Activated T-cell treated with anti-CD3 and anti-CD28 coated beads, Interleukin-2, amount 50 U/mL, for 24 hours (primary cell): Measurements from ENCODE around the gene CSF1.
A peak's percentile ranks its signal among the peaks of the same experiment; 100 is the strongest.

ENCODE experiments used
- DNase-seq: peaks from one replicate; pipeline ENCODE4 v3.0.0-alpha.2; 2020
- H3K27ac Mint-ChIP-seq: 2 replicates; pipeline ENCODE4 v1.8.0; 2020; ENCODE audit warnings: mild to moderate bottlenecking, mixed read lengths
- H3K27me3 Mint-ChIP-seq: 2 replicates; pipeline ENCODE4 v1.8.0; 2020; ENCODE audit warnings: mixed read lengths
- H3K36me3 Mint-ChIP-seq: 2 replicates; pipeline ENCODE4 v1.8.0; 2020; ENCODE audit warnings: low read depth, mixed read lengths
- H3K4me1 Mint-ChIP-seq: 2 replicates; pipeline ENCODE4 v1.8.0; 2020; ENCODE audit warnings: low read depth, mixed read lengths
- H3K4me3 Mint-ChIP-seq: 2 replicates; pipeline ENCODE4 v1.8.0; 2020; ENCODE audit warnings: mild to moderate bottlenecking, moderate library complexity, mixed read lengths
- H3K9me3 Mint-ChIP-seq: 2 replicates; pipeline ENCODE4 v1.8.0; 2020; ENCODE audit warnings: mixed read lengths

The CSF1 gene

GRCh38 chr1:109903376-109903930 lies 7.2 kb upstream of the CSF1 start:
- DNase-seq: no peak
- Mint-ChIP-seq H3K4me3 (no peak overlapping the region), H3K9me3 (peaks cover 4% of the 10 kb centered on the region), H3K36me3 (peaks cover 4% of the 10 kb centered on the region), H3K27ac (no peak overlapping the region), H3K4me1 (peaks cover 41% of the 10 kb centered on the region), H3K27me3 (no peaks in the 10 kb centered on the region)

- H3K4me3 Mint-ChIP-seq: no peak overlapping the region
- peaks cover 4% of the 10 kb centered on the region for H3K36me3 Mint-ChIP-seq
- H3K9me3 Mint-ChIP-seq: peaks cover 4% of the 10 kb centered on the region
- no peaks in the 10 kb centered on the region for H3K27me3 Mint-ChIP-seq
- peaks cover 48% of the 10 kb centered on the region for H3K4me1 Mint-ChIP-seq
- H3K27ac Mint-ChIP-seq: no peak overlapping the region
- DNase-seq: no peak
These were observed 6.4 kb upstream of the CSF1 start for GRCh38 chr1:109904105-109904817.

- Mint-ChIP-seq H3K9me3 (peaks cover 4% of the 10 kb centered on the region), H3K4me1 (peaks cover 58% of the 10 kb centered on the region), H3K36me3 (peaks cover 4% of the 10 kb centered on the region), H3K4me3 (peak overlapping the region; percentile 42), H3K27me3 (no peaks in the 10 kb centered on the region), H3K27ac (peak overlapping the region; percentile 95)
- DNase-seq: no peak
These were observed 5.2 kb upstream of the CSF1 start for GRCh38 chr1:109905491-109905890.

- Mint-ChIP-seq H3K4me3 (peak overlapping the region; percentile 42), H3K4me1 (peaks cover 56% of the 10 kb centered on the region), H3K27me3 (no peaks in the 10 kb centered on the region), H3K36me3 (peaks cover 8% of the 10 kb centered on the region), H3K27ac (peak overlapping the region; percentile 95), H3K9me3 (peaks cover 4% of the 10 kb centered on the region)
- DNase-seq: peak; percentile 70
These were observed 4.3 kb upstream of the CSF1 start for GRCh38 chr1:109906160-109906838.

- Mint-ChIP-seq H3K27ac (peak overlapping the region; percentile 95), H3K4me3 (no peak overlapping the region), H3K27me3 (no peaks in the 10 kb centered on the region), H3K4me1 (peaks cover 55% of the 10 kb centered on the region), H3K9me3 (peaks cover 4% of the 10 kb centered on the region), H3K36me3 (peaks cover 13% of the 10 kb centered on the region)
- DNase-seq: no peak
These were observed 3.8 kb upstream of the CSF1 start for GRCh38 chr1:109906839-109907180.

GRCh38 chr1:109907190-109907774 lies 3.4 kb upstream of the CSF1 start:
- H3K9me3 Mint-ChIP-seq: peaks cover 4% of the 10 kb centered on the region
- H3K36me3 Mint-ChIP-seq: peaks cover 17% of the 10 kb centered on the region
- peaks cover 59% of the 10 kb centered on the region for H3K4me1 Mint-ChIP-seq
- H3K27me3 Mint-ChIP-seq: no peaks in the 10 kb centered on the region
- no peak for DNase-seq
- peak overlapping the region; percentile 95 for H3K27ac Mint-ChIP-seq
- H3K4me3 Mint-ChIP-seq: no peak overlapping the region

GRCh38 chr1:109908836-109909235 lies 1.8 kb upstream of the CSF1 start:
- no peaks in the 10 kb centered on the region for H3K27me3 Mint-ChIP-seq
- peaks cover 73% of the 10 kb centered on the region for H3K4me1 Mint-ChIP-seq
- H3K9me3 Mint-ChIP-seq: peaks cover 4% of the 10 kb centered on the region
- H3K27ac Mint-ChIP-seq: no peak overlapping the region
- peaks cover 32% of the 10 kb centered on the region for H3K36me3 Mint-ChIP-seq
- no peak for DNase-seq
- no peak overlapping the region for H3K4me3 Mint-ChIP-seq

GRCh38 chr1:109909561-109909960 lies 1.1 kb upstream of the CSF1 start:
- Mint-ChIP-seq H3K4me3 (peak overlapping the region; percentile 84), H3K4me1 (peaks cover 78% of the 10 kb centered on the region), H3K36me3 (peaks cover 39% of the 10 kb centered on the region), H3K27ac (peak overlapping the region; percentile 89), H3K27me3 (no peaks in the 10 kb centered on the region), H3K9me3 (peaks cover 4% of the 10 kb centered on the region)
- DNase-seq: no peak

- Mint-ChIP-seq H3K27ac (peak overlapping the region; percentile 90), H3K4me1 (peaks cover 68% of the 10 kb centered on the region), H3K4me3 (peak overlapping the region; percentile 89), H3K9me3 (no peaks in the 10 kb centered on the region), H3K36me3 (peaks cover 52% of the 10 kb centered on the region), H3K27me3 (no peaks in the 10 kb centered on the region)
- peak; percentile 67 for DNase-seq
These were observed 532 bp downstream of the CSF1 start for GRCh38 chr1:109910963-109911798.

- Mint-ChIP-seq H3K27me3 (no peaks in the 10 kb centered on the region), H3K9me3 (no peaks in the 10 kb centered on the region), H3K4me1 (peaks cover 57% of the 10 kb centered on the region), H3K27ac (peak overlapping the region; percentile 90), H3K36me3 (peaks cover 63% of the 10 kb centered on the region), H3K4me3 (peak overlapping the region; percentile 89)
- no peak for DNase-seq
These were observed 1.7 kb downstream of the CSF1 start for GRCh38 chr1:109912214-109912861.

GRCh38 chr1:109912873-109913272 lies 2.2 kb downstream of the CSF1 start:
- Mint-ChIP-seq H3K27ac (peak overlapping the region; percentile 90), H3K4me3 (peak overlapping the region; percentile 89), H3K36me3 (peaks cover 69% of the 10 kb centered on the region), H3K9me3 (no peaks in the 10 kb centered on the region), H3K27me3 (no peaks in the 10 kb centered on the region), H3K4me1 (peaks cover 51% of the 10 kb centered on the region)
- DNase-seq: no peak

GRCh38 chr1:109913360-109913879 lies 2.8 kb downstream of the CSF1 start:
- peak overlapping the region; percentile 89 for H3K4me3 Mint-ChIP-seq

GRCh38 chr1:109914587-109915240 lies 4.1 kb downstream of the CSF1 start:
- Mint-ChIP-seq H3K4me1 (peaks cover 34% of the 10 kb centered on the region), H3K4me3 (no peak overlapping the region), H3K27me3 (no peaks in the 10 kb centered on the region), H3K36me3 (peaks cover 86% of the 10 kb centered on the region), H3K9me3 (no peaks in the 10 kb centered on the region), H3K27ac (no peak overlapping the region)
- no peak for DNase-seq

More at GRCh38 chr1:109913360-109913879, 2.8 kb downstream of the CSF1 start:
- peak overlapping the region; percentile 90 for H3K27ac Mint-ChIP-seq
- peaks cover 46% of the 10 kb centered on the region for H3K4me1 Mint-ChIP-seq
- H3K36me3 Mint-ChIP-seq: peaks cover 74% of the 10 kb centered on the region
- no peaks in the 10 kb centered on the region for H3K27me3 Mint-ChIP-seq
- H3K9me3 Mint-ChIP-seq: no peaks in the 10 kb centered on the region
- DNase-seq: no peak
